HEK293 (cell line): ENCODE results near the gene EBNA1BP2.

Experiments used
- CTCF ChIA-PET: fragments of 350-600 bp; formaldehyde crosslinking; extraction: SDS; loops from one replicate; lab custom pipeline; 2021; ENCODE audit warnings: antibody characterized with exemption; lab: Yijun Ruan, JAX
- POLR2A ChIA-PET: fragments of 300-600 bp; formaldehyde crosslinking; extraction: SDS; loops from one replicate; lab custom pipeline; 2020; ENCODE audit warnings: antibody characterized with exemption, inconsistent platforms; lab: Yijun Ruan, JAX
- H3K27ac ChIP-seq: fragments of 200-500 bp; sonication (Bioruptor generic); 2 replicates; pipeline ENCODE4 v1.5.1; 2014; ENCODE audit warnings: low read depth, low read length, control low read depth, inconsistent platforms; ENCODE audit errors: extremely low read depth
- H3K36me3 ChIP-seq, 2 experiments: fragments of 200-500 bp in 1 of 2; sonication (Bioruptor generic) in 1 of 2; 1 replicate in 1 of 2; 2 replicates in 1 of 2; pipeline ENCODE4 v1.5.1; 2014 to 2017; ENCODE audit warnings: inconsistent platforms in 2 of 2, low read length in 2 of 2; ENCODE audit not compliant: control insufficient read depth in 2 of 2, insufficient read depth in 1 of 2
- H3K4me1 ChIP-seq: fragments of 200-500 bp; sonication (Bioruptor generic); 2 replicates; pipeline ENCODE4 v1.5.1; 2014; ENCODE audit warnings: mild to moderate bottlenecking, low read length, inconsistent platforms; ENCODE audit not compliant: control insufficient read depth, insufficient read depth
- H3K4me3 ChIP-seq: 2 replicates; pipeline ENCODE4 v1.5.1; 2011; ENCODE audit warnings: low read depth, mild to moderate bottlenecking, control low read depth, low read length, moderate library complexity
- H3K9me3 ChIP-seq: fragments of 200-500 bp; sonication (Bioruptor generic); 2 replicates; pipeline ENCODE4 v1.5.1; 2014; ENCODE audit warnings: low read depth, low read length, inconsistent platforms; ENCODE audit not compliant: control insufficient read depth, insufficient read depth
- AEBP2 ChIP-seq: fragments of 450-650 bp; formaldehyde crosslinking; IDR thresholded peaks from 2 replicates; pipeline ENCODE4 v1.5.1; 2016; ENCODE audit warnings: missing biosample characterization, missing genetic modification characterization, borderline replicate concordance
- GLIS2 ChIP-seq: fragments of 450-650 bp; formaldehyde crosslinking; IDR thresholded peaks from 2 replicates; pipeline ENCODE4 v1.5.1; 2016; ENCODE audit warnings: missing biosample characterization, missing genetic modification characterization
- KLF1 ChIP-seq: fragments of 450-650 bp; formaldehyde crosslinking; IDR thresholded peaks from 2 replicates; pipeline ENCODE4 v1.5.1; 2016; ENCODE audit warnings: missing biosample characterization, missing genetic modification characterization
- KLF16 ChIP-seq: fragments of 450-650 bp; formaldehyde crosslinking; IDR thresholded peaks from 2 replicates; pipeline ENCODE4 v1.5.1; 2017; ENCODE audit warnings: missing biosample characterization, missing genetic modification characterization
- KLF17 ChIP-seq: fragments of 450-650 bp; formaldehyde crosslinking; IDR thresholded peaks from 2 replicates; pipeline ENCODE4 v1.5.1; 2016; ENCODE audit warnings: missing biosample characterization, missing genetic modification characterization
- KLF7 ChIP-seq: fragments of 450-650 bp; formaldehyde crosslinking; IDR thresholded peaks from 2 replicates; pipeline ENCODE4 v1.5.1; 2016; ENCODE audit warnings: missing biosample characterization, missing genetic modification characterization, borderline replicate concordance
- KLF8 ChIP-seq: fragments of 450-650 bp; formaldehyde crosslinking; IDR thresholded peaks from 2 replicates; pipeline ENCODE4 v1.5.1; 2016; ENCODE audit warnings: missing biosample characterization, missing genetic modification characterization
- SP2 ChIP-seq: fragments of 450-650 bp; formaldehyde crosslinking; IDR thresholded peaks from 2 replicates; pipeline ENCODE4 v1.5.1; 2016; ENCODE audit warnings: missing biosample characterization, missing genetic modification characterization
- SP3 ChIP-seq: fragments of 450-650 bp; formaldehyde crosslinking; IDR thresholded peaks from 2 replicates; pipeline ENCODE4 v1.5.1; 2016; ENCODE audit warnings: missing biosample characterization, missing genetic modification characterization
- SP7 ChIP-seq: fragments of 450-650 bp; formaldehyde crosslinking; IDR thresholded peaks from 2 replicates; pipeline ENCODE4 v1.5.1; 2016; ENCODE audit warnings: missing biosample characterization, missing genetic modification characterization
- TRIM28 ChIP-seq: IDR thresholded peaks from 2 replicates; pipeline ENCODE4 v1.6.1; 2011; ENCODE audit warnings: low read length, control low read depth, borderline replicate concordance
- YY2 ChIP-seq: fragments of 450-650 bp; formaldehyde crosslinking; IDR thresholded peaks from 2 replicates; pipeline ENCODE4 v1.5.1; 2016; ENCODE audit warnings: missing biosample characterization, missing genetic modification characterization
- ZBTB17 ChIP-seq: fragments of 450-650 bp; formaldehyde crosslinking; IDR thresholded peaks from 2 replicates; pipeline ENCODE4 v1.5.1; 2016; ENCODE audit warnings: missing biosample characterization, missing genetic modification characterization
- ZBTB20 ChIP-seq: fragments of 450-650 bp; formaldehyde crosslinking; IDR thresholded peaks from 2 replicates; pipeline ENCODE4 v1.5.1; 2016; ENCODE audit warnings: missing biosample characterization, missing genetic modification characterization
- ZBTB26 ChIP-seq: fragments of 450-650 bp; formaldehyde crosslinking; optimal IDR thresholded peaks from 2 replicates; pipeline ENCODE3; 2016; ENCODE audit warnings: missing biosample characterization, mild to moderate bottlenecking, missing genetic modification characterization
- ZBTB48 ChIP-seq: fragments of 450-650 bp; formaldehyde crosslinking; IDR thresholded peaks from 2 replicates; pipeline ENCODE4 v1.5.1; 2016; ENCODE audit warnings: missing biosample characterization, missing genetic modification characterization
- ZBTB8A ChIP-seq: fragments of 450-650 bp; formaldehyde crosslinking; IDR thresholded peaks from 2 replicates; pipeline ENCODE4 v1.5.1; 2016; ENCODE audit warnings: missing biosample characterization, missing genetic modification characterization
- ZEB2 ChIP-seq: fragments of 450-650 bp; formaldehyde crosslinking; IDR thresholded peaks from 2 replicates; pipeline ENCODE4 v1.5.1; 2016; ENCODE audit warnings: missing biosample characterization, missing genetic modification characterization
- ZFP37 ChIP-seq: fragments of 450-650 bp; formaldehyde crosslinking; IDR thresholded peaks from 2 replicates; pipeline ENCODE4 v1.5.1; 2016; ENCODE audit warnings: missing biosample characterization, missing genetic modification characterization
- ZNF121 ChIP-seq: fragments of 450-650 bp; formaldehyde crosslinking; IDR thresholded peaks from 2 replicates; pipeline ENCODE4 v1.5.1; 2016; ENCODE audit warnings: missing biosample characterization, missing genetic modification characterization
- ZNF146 ChIP-seq: fragments of 450-650 bp; formaldehyde crosslinking; IDR thresholded peaks from 2 replicates; pipeline ENCODE4 v1.5.1; 2016; ENCODE audit warnings: missing biosample characterization, missing genetic modification characterization
- ZNF184 ChIP-seq: fragments of 450-650 bp; IDR thresholded peaks from 2 replicates; pipeline ENCODE4 v1.5.1; 2018; ENCODE audit warnings: missing biosample characterization, mild to moderate bottlenecking, missing genetic modification characterization
- ZNF223 ChIP-seq: fragments of 450-650 bp; formaldehyde crosslinking; IDR thresholded peaks from 2 replicates; pipeline ENCODE4 v1.5.1; 2016; ENCODE audit warnings: missing biosample characterization, missing genetic modification characterization
- ZNF335 ChIP-seq: fragments of 450-650 bp; formaldehyde crosslinking; conservative IDR thresholded peaks from 2 replicates; pipeline ENCODE4 v1.5.1; 2016; ENCODE audit warnings: missing biosample characterization, missing genetic modification characterization
- ZNF423 ChIP-seq: fragments of 450-650 bp; formaldehyde crosslinking; IDR thresholded peaks from 2 replicates; pipeline ENCODE4 v1.5.1; 2016; ENCODE audit warnings: missing biosample characterization, missing genetic modification characterization
- ZNF529 ChIP-seq: fragments of 450-650 bp; formaldehyde crosslinking; IDR thresholded peaks from 2 replicates; pipeline ENCODE4 v1.5.1; 2017; ENCODE audit warnings: missing genetic modification characterization, missing biosample characterization; ENCODE audit not compliant: insufficient replicate concordance
- ZNF561 ChIP-seq: fragments of 450-650 bp; IDR thresholded peaks from 2 replicates; pipeline ENCODE4 v1.5.1; 2018; ENCODE audit warnings: missing biosample characterization, missing genetic modification characterization, borderline replicate concordance
- ZSCAN23 ChIP-seq: fragments of 450-650 bp; formaldehyde crosslinking; IDR thresholded peaks from 2 replicates; pipeline ENCODE4 v1.5.1; 2016; ENCODE audit warnings: missing biosample characterization, missing genetic modification characterization
- ZSCAN30 ChIP-seq: fragments of 450-650 bp; IDR thresholded peaks from 2 replicates; pipeline ENCODE4 v1.5.1; 2018; ENCODE audit warnings: missing biosample characterization, mild to moderate bottlenecking, missing genetic modification characterization, moderate library complexity
- TF ChIP-seq, protein P1 (sequence below): IDR thresholded peaks from 2 replicates; pipeline ENCODE4 v1.6.1; 2011; ENCODE audit warnings: mild to moderate bottlenecking, low read depth, low read length, borderline replicate concordance
- TF ChIP-seq, protein P2 (sequence below): fragments of 450-650 bp; IDR thresholded peaks from 2 replicates; pipeline ENCODE4 v1.5.1; 2018; ENCODE audit warnings: missing biosample characterization, missing genetic modification characterization

The EBNA1BP2 gene

DNA sequence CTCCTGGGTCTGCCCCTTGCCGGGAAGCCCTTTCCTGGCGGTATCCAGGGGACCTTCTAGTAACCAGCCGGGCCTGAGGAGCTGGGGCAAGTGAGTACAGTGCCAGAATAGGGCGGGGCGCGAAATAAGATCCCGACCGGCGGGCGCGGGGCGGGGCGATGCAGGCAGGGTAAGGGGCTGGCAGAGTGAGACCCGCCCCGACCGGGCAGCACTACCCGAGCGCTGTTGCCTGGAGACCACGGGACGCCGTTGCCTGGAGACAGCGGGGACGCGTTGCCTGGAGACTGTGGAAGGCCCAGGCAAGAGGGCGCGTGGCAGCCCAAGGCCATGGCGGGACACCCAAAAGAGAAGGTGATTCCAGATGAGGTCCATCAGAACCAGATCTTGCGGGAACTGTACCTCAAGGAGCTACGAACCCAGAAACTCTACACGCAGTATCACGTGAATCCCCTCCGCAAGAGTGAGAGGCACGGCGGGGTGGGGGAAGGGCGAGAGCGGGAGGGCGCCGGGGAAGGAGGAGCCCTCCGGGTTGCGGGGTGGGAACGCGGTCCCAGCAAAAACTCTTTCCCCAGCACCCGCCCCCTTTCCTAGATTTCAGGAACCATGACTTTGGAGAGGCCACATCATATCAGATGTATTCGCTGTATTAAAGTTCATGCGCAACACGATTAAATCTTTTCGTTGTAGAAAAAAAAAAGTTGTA lies 24.3 kb downstream of the EBNA1BP2 start:
- peaks cover 0 to 8% of the 10 kb centered on the region in 2 experiments; a peak in 1 of 3 replicates for H3K36me3 ChIP-seq
- CTCF ChIA-PET = interaction anchor here (0.7 kb wide), 1 partner anchor 74 kb away, joined by 3 read pairs; no protein-coding TSS in a partner anchor
- H3K4me3 ChIP-seq = peak overlapping the region; percentile 27
- H3K27ac ChIP-seq = no peak overlapping the region
- POLR2A ChIA-PET = no interaction called here
- H3K4me1 ChIP-seq = no peaks in the 10 kb centered on the region
- H3K9me3 ChIP-seq = no peaks in the 10 kb centered on the region
- TF ChIP-seq SP3 = peak; percentile 77
- TF ChIP-seq, protein P1, sequence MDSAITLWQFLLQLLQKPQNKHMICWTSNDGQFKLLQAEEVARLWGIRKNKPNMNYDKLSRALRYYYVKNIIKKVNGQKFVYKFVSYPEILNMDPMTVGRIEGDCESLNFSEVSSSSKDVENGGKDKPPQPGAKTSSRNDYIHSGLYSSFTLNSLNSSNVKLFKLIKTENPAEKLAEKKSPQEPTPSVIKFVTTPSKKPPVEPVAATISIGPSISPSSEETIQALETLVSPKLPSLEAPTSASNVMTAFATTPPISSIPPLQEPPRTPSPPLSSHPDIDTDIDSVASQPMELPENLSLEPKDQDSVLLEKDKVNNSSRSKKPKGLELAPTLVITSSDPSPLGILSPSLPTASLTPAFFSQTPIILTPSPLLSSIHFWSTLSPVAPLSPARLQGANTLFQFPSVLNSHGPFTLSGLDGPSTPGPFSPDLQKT = no peak
- TF ChIP-seq, protein P2, sequence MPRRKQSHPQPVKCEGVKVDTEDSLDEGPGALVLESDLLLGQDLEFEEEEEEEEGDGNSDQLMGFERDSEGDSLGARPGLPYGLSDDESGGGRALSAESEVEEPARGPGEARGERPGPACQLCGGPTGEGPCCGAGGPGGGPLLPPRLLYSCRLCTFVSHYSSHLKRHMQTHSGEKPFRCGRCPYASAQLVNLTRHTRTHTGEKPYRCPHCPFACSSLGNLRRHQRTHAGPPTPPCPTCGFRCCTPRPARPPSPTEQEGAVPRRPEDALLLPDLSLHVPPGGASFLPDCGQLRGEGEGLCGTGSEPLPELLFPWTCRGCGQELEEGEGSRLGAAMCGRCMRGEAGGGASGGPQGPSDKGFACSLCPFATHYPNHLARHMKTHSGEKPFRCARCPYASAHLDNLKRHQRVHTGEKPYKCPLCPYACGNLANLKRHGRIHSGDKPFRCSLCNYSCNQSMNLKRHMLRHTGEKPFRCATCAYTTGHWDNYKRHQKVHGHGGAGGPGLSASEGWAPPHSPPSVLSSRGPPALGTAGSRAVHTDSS (tag by site-specific recombination) = no peak
- TF ChIP-seq SP2 (tag by site-specific recombination) = peak; percentile 89
- no peak for TF ChIP-seq ZNF423 (tag by site-specific recombination)
- 0 out of 2 replicates have a peak, but pooled peaks have one; percentile 32 for TF ChIP-seq TRIM28
- TF ChIP-seq KLF16 = 0 out of 2 replicates have a peak, but pooled peaks have one; percentile 47
- 0 out of 2 replicates have a peak, but pooled peaks have one; percentile 22 for TF ChIP-seq ZNF223 (tag by site-specific recombination)
- TF ChIP-seq ZNF335 (tag by site-specific recombination) = peak; percentile 90
- TF ChIP-seq ZNF121 (tag by site-specific recombination) = peak; percentile 79
- peak; percentile 60; the same call in 1 of the 2 replicates for TF ChIP-seq ZNF561 (tag by site-specific recombination)
- TF ChIP-seq ZBTB17 (tag by site-specific recombination) = peak; percentile 74
- peak; percentile 54 for TF ChIP-seq ZBTB26
- TF ChIP-seq KLF8 (tag by site-specific recombination) = peak; percentile 29; the same call in 1 of the 2 replicates
- TF ChIP-seq ZSCAN30 (tag by site-specific recombination) = no peak
- TF ChIP-seq ZNF529 = no peak
- 0 out of 2 replicates have a peak, but pooled peaks have one; percentile 32 for TF ChIP-seq ZNF184
- TF ChIP-seq SP7 = peak; percentile 36; the same call in 1 of the 2 replicates
- TF ChIP-seq ZBTB48 (tag by site-specific recombination) = peak; percentile 42; the same call in 1 of the 2 replicates
- TF ChIP-seq GLIS2 (tag by site-specific recombination) = peak; percentile 53; the same call in 1 of the 2 replicates
- TF ChIP-seq KLF1 (tag by site-specific recombination) = peak; percentile 83
- 0 out of 2 replicates have a peak, but pooled peaks have one; percentile 27 for TF ChIP-seq YY2 (tag by site-specific recombination)
- peak; percentile 66 for TF ChIP-seq ZBTB8A (tag by site-specific recombination)
- peak; percentile 68; the same call in 1 of the 2 replicates for TF ChIP-seq KLF17 (tag by site-specific recombination)
- TF ChIP-seq ZBTB20 = peak; percentile 17; the same call in 1 of the 2 replicates
- TF ChIP-seq ZEB2 = peak; percentile 52; the same call in 1 of the 2 replicates
- no peak for TF ChIP-seq ZNF146 (tag by site-specific recombination)
- TF ChIP-seq ZFP37 (tag by site-specific recombination) = no peak
- TF ChIP-seq AEBP2 = 0 out of 2 replicates have a peak, but pooled peaks have one; percentile 21
- TF ChIP-seq ZSCAN23 = no peak
- TF ChIP-seq KLF7 (tag by site-specific recombination) = peak; percentile 20; the same call in 1 of the 2 replicates
